A673 (cell line): ENCODE data around the gene GALNT14. TPM values are rescaled to one million over a fixed set of nuclear protein-coding genes. Genes with fewer than 3 reads are reported as not detected.
A peak's percentile ranks its signal among the peaks of the same experiment; 100 is the strongest.

Experiments
- BruUV-seq: library from RNA; stranded (reverse); fragments of 400-500 nt; replicated peaks from 2 replicates; lab custom pipeline; 2021; lab: Mats Ljungman, UMichigan
- CTCF ChIA-PET: fragments of 300-600 bp; sonication (Branson Sonifier 250); formaldehyde crosslinking; loops from one replicate; lab custom pipeline; 2022; ENCODE audit warnings: antibody characterized with exemption; lab: Charles Lee
- POLR2A ChIA-PET: fragments of 300-600 bp; sonication (Branson Sonifier 250); formaldehyde crosslinking; loops from one replicate; lab custom pipeline; 2022; ENCODE audit warnings: antibody characterized with exemption; ENCODE audit not compliant: low non-redundant PET; lab: Charles Lee
- DNase-seq: peaks from one replicate; pipeline ENCODE4 v3.0.0-alpha.2; 2015; ENCODE audit warnings: low spot score
- H3K27ac ChIP-seq: fragments of 200-600 bp; sonication (generic); 2 replicates; pipeline ENCODE4 v1.5.1; 2016; ENCODE audit warnings: mixed run types, low read depth, mild to moderate bottlenecking, mixed read lengths, antibody characterized with exemption, low read length; ENCODE audit not compliant: poor library complexity, severe bottlenecking
- H3K27me3 ChIP-seq: fragments of 200-600 bp; sonication (generic); replicated peaks from 2 replicates; pipeline ENCODE4 v1.6.1; 2017; ENCODE audit warnings: mixed run types, low read depth, mild to moderate bottlenecking, mixed read lengths, antibody characterized with exemption, low read length; ENCODE audit not compliant: insufficient read depth, poor library complexity
- H3K36me3 ChIP-seq: fragments of 200-600 bp; sonication (generic); 2 replicates; pipeline ENCODE4 v1.6.1; 2016; ENCODE audit warnings: mixed run types, mild to moderate bottlenecking, mixed read lengths, antibody characterized with exemption, low read length; ENCODE audit not compliant: insufficient read depth, poor library complexity, severe bottlenecking
- H3K4me1 ChIP-seq: fragments of 200-600 bp; sonication (generic); 2 replicates; pipeline ENCODE4 v1.6.1; 2017; ENCODE audit warnings: mixed run types, mild to moderate bottlenecking, mixed read lengths, antibody characterized with exemption, low read length; ENCODE audit not compliant: insufficient read depth, poor library complexity, severe bottlenecking
- H3K4me3 ChIP-seq: fragments of 200-600 bp; sonication (generic); 2 replicates; pipeline ENCODE4 v1.5.1; 2016; ENCODE audit warnings: low read depth, mixed run types, mild to moderate bottlenecking, mixed read lengths, low read length; ENCODE audit not compliant: poor library complexity, severe bottlenecking
- H3K9me3 ChIP-seq: fragments of 200-600 bp; sonication (generic); 2 replicates; pipeline ENCODE4 v1.6.1; 2016; ENCODE audit warnings: mixed run types, low read depth, mild to moderate bottlenecking, mixed read lengths, antibody characterized with exemption, low read length; ENCODE audit not compliant: poor library complexity, severe bottlenecking
- CTCF ChIP-seq: fragments of 300-800, 200-600 bp; sonication (generic); conservative IDR thresholded peaks from 2 replicates; pipeline ENCODE4 v1.5.1; 2017; ENCODE audit warnings: low read depth, mild to moderate bottlenecking, antibody characterized with exemption, low read length, moderate library complexity, mixed read lengths
- EZH2 ChIP-seq: fragments of 200-600 bp; sonication (generic); IDR thresholded peaks from 2 replicates; pipeline ENCODE4 v1.6.1; 2017; ENCODE audit warnings: borderline replicate concordance, low read depth, mild to moderate bottlenecking, mixed read lengths, antibody characterized with exemption, low read length; ENCODE audit not compliant: poor library complexity, severe bottlenecking
- intact Hi-C: fragments of 100-400 bp; cut with micrococcal nuclease; formaldehyde crosslinking; loops from one replicate; pipeline ENCODE4 v1.10.0; 2022; ENCODE audit not compliant: unreplicated experiment
- total RNA-seq: library from RNA; stranded (reverse); gene quantifications from 2 replicates; pipeline ENCODE4 v1.2.3, GENCODE V29; 2021

GALNT14 gene
- total RNA-seq, 1 experiment from 2014 or later = 9.7 TPM

GRCh38 chr2:30994227-30995056, 143.8 kb downstream of the GALNT14 start:
- Histone ChIP-seq H3K36me3 (no peaks in the 10 kb centered on the region), H3K9me3 (no peaks in the 10 kb centered on the region), H3K4me3 (no peak overlapping the region), H3K4me1 (peaks cover 5% of the 10 kb centered on the region), H3K27ac (no peak overlapping the region), H3K27me3 (no peaks in the 10 kb centered on the region)
- DNase-seq = no peak
- no TSS peak for BruUV-seq
- intact Hi-C loops = no loop called here
- TF ChIP-seq EZH2 (no peak), CTCF (no peak)
- POLR2A ChIA-PET = no interaction called here
- CTCF ChIA-PET = no interaction called here

GRCh38 chr2:30992781-30993180, 145.5 kb downstream of the GALNT14 start:
- DNase-seq = no peak
- TF ChIP-seq CTCF = no peak
- TF ChIP-seq EZH2 = no peak
- CTCF ChIA-PET = no interaction called here
- H3K36me3 ChIP-seq = no peaks in the 10 kb centered on the region
- POLR2A ChIA-PET = no interaction called here
- no peak overlapping the region for H3K4me3 ChIP-seq
- peaks cover 2% of the 10 kb centered on the region for H3K4me1 ChIP-seq
- no peaks in the 10 kb centered on the region for H3K9me3 ChIP-seq
- no peak overlapping the region for H3K27ac ChIP-seq
- H3K27me3 ChIP-seq = no peaks in the 10 kb centered on the region
- intact Hi-C loops = no loop called here
- BruUV-seq = no TSS peak

- no TSS peak for BruUV-seq
Observed at GRCh38 chr2:30990671-30991070, 147.6 kb downstream of the GALNT14 start.

More at GRCh38 chr2:30990671-30991070, 147.6 kb downstream of the GALNT14 start:
- TF ChIP-seq CTCF (no peak), EZH2 (no peak)
- Histone ChIP-seq H3K27ac (no peak overlapping the region), H3K27me3 (no peaks in the 10 kb centered on the region), H3K9me3 (no peaks in the 10 kb centered on the region), H3K36me3 (no peaks in the 10 kb centered on the region), H3K4me3 (no peak overlapping the region), H3K4me1 (no peaks in the 10 kb centered on the region)
- ChIA-PET CTCF (no interaction called here), POLR2A (no interaction called here)
- peak; percentile 23 for DNase-seq
- intact Hi-C loops = no loop called here
